Activated naive CD4-positive, alpha-beta T cell treated with anti-CD3 and anti-CD28 coated beads, Interleukin-2, amount 10 ng/mL, durations not matched to agents 7 days and 5 days (primary cell): ENCODE measurements around the gene RASA2.
A peak's percentile ranks its signal among the peaks of the same experiment; 100 is the strongest.
"Not testable (repeated sequence)": the region's sequence is repeated elsewhere in the genome, so short reads cannot be mapped to it uniquely, and the experiment has no call there.

Experiments used
- CTCF ChIA-PET: fragments of 350-600 bp; sonication (Branson Sonifier 250); formaldehyde crosslinking; loops from one replicate; lab custom pipeline; 2021; ENCODE audit warnings: antibody characterized with exemption; lab: Charles Lee
- DNase-seq: peaks from one replicate; pipeline ENCODE4 v3.0.0-alpha.2; 2020
- H3K27ac Mint-ChIP-seq: one replicate; pipeline ENCODE4 v1.8.0; 2021; ENCODE audit warnings: mild to moderate bottlenecking, moderate library complexity, mixed read lengths
- H3K27me3 Mint-ChIP-seq: one replicate; pipeline ENCODE4 v1.8.0; 2021; ENCODE audit warnings: mild to moderate bottlenecking, mixed read lengths
- H3K36me3 Mint-ChIP-seq: one replicate; pipeline ENCODE4 v1.8.0; 2021; ENCODE audit warnings: mixed read lengths
- H3K4me1 Mint-ChIP-seq: one replicate; pipeline ENCODE4 v1.8.0; 2021; ENCODE audit warnings: mixed read lengths
- H3K4me3 Mint-ChIP-seq: one replicate; pipeline ENCODE4 v1.8.0; 2021; ENCODE audit warnings: mild to moderate bottlenecking, moderate library complexity, mixed read lengths
- H3K9me3 Mint-ChIP-seq: one replicate; pipeline ENCODE4 v1.8.0; 2021; ENCODE audit warnings: mixed read lengths

Gene RASA2

GRCh38 chr3:141514382-141514781 is 27.6 kb downstream of the RASA2 start:
- Mint-ChIP-seq H3K27ac (no peak overlapping the region), H3K9me3 (peaks cover 9% of the 10 kb centered on the region), H3K36me3 (peaks cover 83% of the 10 kb centered on the region), H3K4me1 (peaks cover 28% of the 10 kb centered on the region), H3K27me3 (no peaks in the 10 kb centered on the region), H3K4me3 (no peak overlapping the region)
- DNase-seq, result no peak
- CTCF ChIA-PET, result interaction anchor here (0.6 to 1.6 kb wide), 3 partner anchors 16 to 47 kb away, joined by 3 to 5 read pairs (median 3); no protein-coding TSS in a partner anchor

- Mint-ChIP-seq H3K27me3 (no peaks in the 10 kb centered on the region), H3K27ac (no peak overlapping the region), H3K9me3 (peaks cover 9% of the 10 kb centered on the region), H3K4me1 (peaks cover 27% of the 10 kb centered on the region), H3K36me3 (peaks cover 73% of the 10 kb centered on the region), H3K4me3 (no peak overlapping the region)
- DNase-seq, result no peak
- CTCF ChIA-PET, result interaction anchor here (0.7 to 1.2 kb wide), 2 partner anchors 29 to 44 kb away, joined by 3 to 4 read pairs; no protein-coding TSS in a partner anchor
Observed at GRCh38 chr3:141519587-141519986, 32.8 kb downstream of the RASA2 start.

- Mint-ChIP-seq H3K36me3 (peaks cover 67% of the 10 kb centered on the region), H3K9me3 (peaks cover 4% of the 10 kb centered on the region), H3K4me1 (peaks cover 44% of the 10 kb centered on the region), H3K4me3 (no peak overlapping the region), H3K27ac (peak overlapping the region; percentile 2), H3K27me3 (no peaks in the 10 kb centered on the region)
- CTCF ChIA-PET, result no interaction called here
- DNase-seq, result no peak
Observed at GRCh38 chr3:141521781-141522180, 35.0 kb downstream of the RASA2 start.

- Mint-ChIP-seq H3K9me3 (no peaks in the 10 kb centered on the region), H3K27me3 (no peaks in the 10 kb centered on the region), H3K27ac (no peak overlapping the region), H3K36me3 (peaks cover 56% of the 10 kb centered on the region), H3K4me3 (no peak overlapping the region), H3K4me1 (peaks cover 52% of the 10 kb centered on the region)
- CTCF ChIA-PET, result no interaction called here
- DNase-seq, result no peak
Observed at GRCh38 chr3:141523615-141524375, 37.0 kb downstream of the RASA2 start.

- H3K27ac Mint-ChIP-seq, result no peak overlapping the region
- no peaks in the 10 kb centered on the region for H3K27me3 Mint-ChIP-seq
- peaks cover 49% of the 10 kb centered on the region for H3K36me3 Mint-ChIP-seq
- peaks cover 53% of the 10 kb centered on the region for H3K4me1 Mint-ChIP-seq
- DNase-seq, result no peak
- H3K9me3 Mint-ChIP-seq, result no peaks in the 10 kb centered on the region
- CTCF ChIA-PET, result no interaction called here
- H3K4me3 Mint-ChIP-seq, result no peak overlapping the region
Observed at GRCh38 chr3:141524988-141525387, 38.2 kb downstream of the RASA2 start.

- no peaks in the 10 kb centered on the region for H3K27me3 Mint-ChIP-seq
- no peak overlapping the region for H3K4me3 Mint-ChIP-seq
- H3K4me1 Mint-ChIP-seq, result peaks cover 56% of the 10 kb centered on the region
- H3K36me3 Mint-ChIP-seq, result peaks cover 50% of the 10 kb centered on the region
- H3K27ac Mint-ChIP-seq, result no peak overlapping the region
- no peak for DNase-seq
- no peaks in the 10 kb centered on the region for H3K9me3 Mint-ChIP-seq
- CTCF ChIA-PET, result no interaction called here
Observed at GRCh38 chr3:141525814-141526213, 39.0 kb downstream of the RASA2 start.

- DNase-seq, result no peak
- Mint-ChIP-seq H3K9me3 (no peaks in the 10 kb centered on the region), H3K4me3 (no peak overlapping the region), H3K4me1 (peaks cover 54% of the 10 kb centered on the region), H3K36me3 (peaks cover 50% of the 10 kb centered on the region), H3K27me3 (no peaks in the 10 kb centered on the region), H3K27ac (no peak overlapping the region)
- CTCF ChIA-PET, result no interaction called here
Observed at GRCh38 chr3:141526709-141527108, 39.9 kb downstream of the RASA2 start.

- no peaks in the 10 kb centered on the region for H3K27me3 Mint-ChIP-seq
- peaks cover 60% of the 10 kb centered on the region for H3K4me1 Mint-ChIP-seq
- no peak for DNase-seq
- H3K9me3 Mint-ChIP-seq, result no peaks in the 10 kb centered on the region
- no peak overlapping the region for H3K4me3 Mint-ChIP-seq
- no peak overlapping the region for H3K27ac Mint-ChIP-seq
- CTCF ChIA-PET, result no interaction called here
- peaks cover 53% of the 10 kb centered on the region for H3K36me3 Mint-ChIP-seq
Observed at GRCh38 chr3:141528800-141529199, 42.0 kb downstream of the RASA2 start.

GRCh38 chr3:141529256-141529655 is 42.4 kb downstream of the RASA2 start:
- CTCF ChIA-PET, result no interaction called here
- no peaks in the 10 kb centered on the region for H3K9me3 Mint-ChIP-seq
- no peak overlapping the region for H3K4me3 Mint-ChIP-seq
- DNase-seq, result no peak
- H3K27ac Mint-ChIP-seq, result peak overlapping the region; percentile 42
- peaks cover 59% of the 10 kb centered on the region for H3K4me1 Mint-ChIP-seq
- H3K27me3 Mint-ChIP-seq, result no peaks in the 10 kb centered on the region
- H3K36me3 Mint-ChIP-seq, result peaks cover 53% of the 10 kb centered on the region

- peaks cover 53% of the 10 kb centered on the region for H3K4me1 Mint-ChIP-seq
Observed at GRCh38 chr3:141529717-141530414, 43.0 kb downstream of the RASA2 start.

GRCh38 chr3:141530415-141530768 is 43.6 kb downstream of the RASA2 start:
- no peak for DNase-seq
- Mint-ChIP-seq H3K4me3 (no peak overlapping the region), H3K4me1 (peaks cover 49% of the 10 kb centered on the region), H3K36me3 (peaks cover 57% of the 10 kb centered on the region), H3K27ac (peak overlapping the region; percentile 85), H3K27me3 (no peaks in the 10 kb centered on the region), H3K9me3 (peaks cover 2% of the 10 kb centered on the region)
- CTCF ChIA-PET, result no interaction called here

More at GRCh38 chr3:141529717-141530414, 43.0 kb downstream of the RASA2 start:
- Mint-ChIP-seq H3K27me3 (no peaks in the 10 kb centered on the region), H3K27ac (peak overlapping the region; percentile 85), H3K9me3 (no peaks in the 10 kb centered on the region), H3K4me3 (no peak overlapping the region), H3K36me3 (peaks cover 56% of the 10 kb centered on the region)
- CTCF ChIA-PET, result no interaction called here
- DNase-seq, result peak; percentile 28

GRCh38 chr3:141532609-141533008 is 45.8 kb downstream of the RASA2 start:
- no peak overlapping the region for H3K27ac Mint-ChIP-seq
- DNase-seq, result no peak
- CTCF ChIA-PET, result no interaction called here
- H3K27me3 Mint-ChIP-seq, result no peaks in the 10 kb centered on the region
- no peak overlapping the region for H3K4me3 Mint-ChIP-seq
- peaks cover 36% of the 10 kb centered on the region for H3K4me1 Mint-ChIP-seq
- H3K9me3 Mint-ChIP-seq, result peaks cover 9% of the 10 kb centered on the region
- peaks cover 65% of the 10 kb centered on the region for H3K36me3 Mint-ChIP-seq

- CTCF ChIA-PET, DNase-seq, H3K9me3 Mint-ChIP-seq, H3K27me3 Mint-ChIP-seq, H3K27ac Mint-ChIP-seq, H3K4me3 Mint-ChIP-seq: not testable (repeated sequence)
- Mint-ChIP-seq H3K36me3 (peaks cover 64% of the 10 kb centered on the region), H3K4me1 (peaks cover 15% of the 10 kb centered on the region)
Observed at GRCh38 chr3:141536017-141536416, 49.2 kb downstream of the RASA2 start.

- no peak overlapping the region for H3K27ac Mint-ChIP-seq
- CTCF ChIA-PET, result no interaction called here
- H3K36me3 Mint-ChIP-seq, result peaks cover 68% of the 10 kb centered on the region
Observed at GRCh38 chr3:141537856-141538255, 51.0 kb downstream of the RASA2 start.

More at GRCh38 chr3:141537856-141538255, 51.0 kb downstream of the RASA2 start:
- Mint-ChIP-seq H3K27me3 (no peaks in the 10 kb centered on the region), H3K4me3 (no peak overlapping the region), H3K4me1 (peaks cover 18% of the 10 kb centered on the region), H3K9me3 (peaks cover 13% of the 10 kb centered on the region)
- no peak for DNase-seq
